A673 (cell line): ENCODE measurements around the gene ELOB. TPM values are rescaled to one million over a fixed set of nuclear protein-coding genes. Genes with fewer than 3 reads are reported as not detected.

Source experiments
- BruUV-seq: library from RNA; stranded (reverse); fragments of 400-500 nt; replicated peaks from 2 replicates; lab custom pipeline; 2021; lab: Mats Ljungman, UMichigan
- CTCF ChIA-PET: fragments of 300-600 bp; sonication (Branson Sonifier 250); formaldehyde crosslinking; loops from one replicate; lab custom pipeline; 2022; ENCODE audit warnings: antibody characterized with exemption; lab: Charles Lee
- POLR2A ChIA-PET: fragments of 300-600 bp; sonication (Branson Sonifier 250); formaldehyde crosslinking; loops from one replicate; lab custom pipeline; 2022; ENCODE audit warnings: antibody characterized with exemption; ENCODE audit not compliant: low non-redundant PET; lab: Charles Lee
- DNase-seq: peaks from one replicate; pipeline ENCODE4 v3.0.0-alpha.2; 2015; ENCODE audit warnings: low spot score
- H3K27ac ChIP-seq: fragments of 200-600 bp; sonication (generic); 2 replicates; pipeline ENCODE4 v1.5.1; 2016; ENCODE audit warnings: mixed run types, low read depth, mild to moderate bottlenecking, mixed read lengths, antibody characterized with exemption, low read length; ENCODE audit not compliant: poor library complexity, severe bottlenecking
- H3K27me3 ChIP-seq: fragments of 200-600 bp; sonication (generic); replicated peaks from 2 replicates; pipeline ENCODE4 v1.6.1; 2017; ENCODE audit warnings: mixed run types, low read depth, mild to moderate bottlenecking, mixed read lengths, antibody characterized with exemption, low read length; ENCODE audit not compliant: insufficient read depth, poor library complexity
- H3K36me3 ChIP-seq: fragments of 200-600 bp; sonication (generic); 2 replicates; pipeline ENCODE4 v1.6.1; 2016; ENCODE audit warnings: mixed run types, mild to moderate bottlenecking, mixed read lengths, antibody characterized with exemption, low read length; ENCODE audit not compliant: insufficient read depth, poor library complexity, severe bottlenecking
- H3K4me1 ChIP-seq: fragments of 200-600 bp; sonication (generic); 2 replicates; pipeline ENCODE4 v1.6.1; 2017; ENCODE audit warnings: mixed run types, mild to moderate bottlenecking, mixed read lengths, antibody characterized with exemption, low read length; ENCODE audit not compliant: insufficient read depth, poor library complexity, severe bottlenecking
- H3K4me3 ChIP-seq: fragments of 200-600 bp; sonication (generic); 2 replicates; pipeline ENCODE4 v1.5.1; 2016; ENCODE audit warnings: low read depth, mixed run types, mild to moderate bottlenecking, mixed read lengths, low read length; ENCODE audit not compliant: poor library complexity, severe bottlenecking
- H3K9me3 ChIP-seq: fragments of 200-600 bp; sonication (generic); 2 replicates; pipeline ENCODE4 v1.6.1; 2016; ENCODE audit warnings: mixed run types, low read depth, mild to moderate bottlenecking, mixed read lengths, antibody characterized with exemption, low read length; ENCODE audit not compliant: poor library complexity, severe bottlenecking
- EZH2 ChIP-seq: fragments of 200-600 bp; sonication (generic); IDR thresholded peaks from 2 replicates; pipeline ENCODE4 v1.6.1; 2017; ENCODE audit warnings: borderline replicate concordance, low read depth, mild to moderate bottlenecking, mixed read lengths, antibody characterized with exemption, low read length; ENCODE audit not compliant: poor library complexity, severe bottlenecking
- intact Hi-C: fragments of 100-400 bp; cut with micrococcal nuclease; formaldehyde crosslinking; loops from one replicate; pipeline ENCODE4 v1.10.0; 2022; ENCODE audit not compliant: unreplicated experiment
- total RNA-seq: library from RNA; stranded (reverse); gene quantifications from 2 replicates; pipeline ENCODE4 v1.2.3, GENCODE V29; 2021
- TF ChIP-seq, protein P1 (sequence below): fragments of 300-800, 200-600 bp; sonication (generic); conservative IDR thresholded peaks from 2 replicates; pipeline ENCODE4 v1.5.1; 2017; ENCODE audit warnings: low read depth, mild to moderate bottlenecking, antibody characterized with exemption, low read length, moderate library complexity, mixed read lengths

Gene ELOB
- total RNA-seq, 1 experiment from 2014 or later: 188 TPM

DNA sequence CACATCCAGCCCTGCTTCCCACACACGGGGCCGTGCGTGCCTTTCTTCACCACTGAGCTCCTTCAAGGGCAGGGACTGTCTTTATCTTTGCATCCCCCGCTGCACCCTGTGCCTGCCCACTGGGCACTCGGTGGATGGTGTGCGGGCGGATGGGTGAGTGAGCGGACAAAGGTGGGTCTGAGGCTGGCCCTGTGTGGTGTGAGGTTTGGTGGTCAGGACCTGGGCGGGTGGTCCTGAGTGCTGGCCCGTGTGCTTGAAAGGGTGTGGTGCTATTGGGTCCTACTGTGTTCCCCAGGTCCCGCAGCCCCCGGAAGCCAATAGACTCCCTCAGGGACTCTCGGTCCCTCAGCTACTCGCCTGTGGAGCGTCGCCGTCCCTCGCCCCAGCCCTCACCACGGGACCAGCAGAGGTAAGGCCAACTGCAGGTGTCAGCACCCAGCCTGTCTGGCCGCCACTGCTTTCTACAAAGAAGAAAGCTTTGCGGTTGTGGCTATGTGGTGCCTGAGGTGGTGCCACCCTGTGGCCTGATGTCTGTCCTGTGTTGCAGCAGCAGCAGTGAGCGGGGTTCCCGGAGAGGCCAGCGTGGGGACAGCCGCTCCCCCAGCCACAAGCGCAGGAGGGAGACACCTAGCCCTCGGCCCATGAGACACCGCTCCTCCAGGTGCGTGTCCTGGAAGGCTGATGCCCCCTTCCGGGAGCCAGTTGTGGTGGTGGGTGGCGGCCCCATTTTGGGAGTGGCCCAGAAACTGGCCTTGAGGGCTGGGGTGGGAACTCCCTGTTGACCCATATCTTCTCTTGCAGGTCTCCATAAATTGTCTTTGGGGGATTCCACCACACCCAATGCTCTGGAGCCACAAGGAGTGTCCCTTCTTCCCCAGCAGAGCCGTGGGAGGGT lies 6.8 kb downstream of the ELOB start:
- intact Hi-C loops: no loop called here
- CTCF ChIA-PET: interaction anchor here (0.6 kb wide), 1 partner anchor 37 kb away, joined by 3 read pairs; no protein-coding TSS in a partner anchor

DNA sequence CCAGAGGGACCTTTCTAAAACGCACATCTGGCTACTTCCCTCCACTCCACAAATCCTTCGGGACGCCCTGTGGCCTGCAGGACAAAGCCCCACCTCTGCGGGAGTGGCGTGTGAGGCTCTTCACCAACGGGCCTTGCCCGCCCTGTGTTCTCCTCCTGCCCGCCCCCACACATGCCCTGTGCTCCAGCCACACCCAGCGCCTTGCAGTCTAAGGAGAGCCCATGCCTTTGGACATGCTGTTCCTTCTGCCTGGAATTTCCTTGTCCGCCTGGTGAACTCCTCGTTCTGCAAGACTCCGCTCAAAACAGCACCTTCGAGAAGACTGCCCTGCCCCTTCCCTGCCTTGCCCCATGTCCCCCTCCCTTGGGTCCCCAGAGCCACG lies 7.4 kb downstream of the ELOB start:
- Histone ChIP-seq H3K36me3 (peaks cover 99% of the 10 kb centered on the region), H3K4me3 (no peak overlapping the region), H3K4me1 (no peaks in the 10 kb centered on the region), H3K27ac (no peak overlapping the region), H3K27me3 (no peaks in the 10 kb centered on the region), H3K9me3 (no peaks in the 10 kb centered on the region)
- ChIA-PET POLR2A (no interaction called here), CTCF (interaction anchor here (0.6 kb wide), 1 partner anchor 36 kb away, joined by 3 read pairs; no protein-coding TSS in a partner anchor)
- no TSS peak for BruUV-seq
- no peak for DNase-seq
- no peak for TF ChIP-seq EZH2
- TF ChIP-seq, protein P1, sequence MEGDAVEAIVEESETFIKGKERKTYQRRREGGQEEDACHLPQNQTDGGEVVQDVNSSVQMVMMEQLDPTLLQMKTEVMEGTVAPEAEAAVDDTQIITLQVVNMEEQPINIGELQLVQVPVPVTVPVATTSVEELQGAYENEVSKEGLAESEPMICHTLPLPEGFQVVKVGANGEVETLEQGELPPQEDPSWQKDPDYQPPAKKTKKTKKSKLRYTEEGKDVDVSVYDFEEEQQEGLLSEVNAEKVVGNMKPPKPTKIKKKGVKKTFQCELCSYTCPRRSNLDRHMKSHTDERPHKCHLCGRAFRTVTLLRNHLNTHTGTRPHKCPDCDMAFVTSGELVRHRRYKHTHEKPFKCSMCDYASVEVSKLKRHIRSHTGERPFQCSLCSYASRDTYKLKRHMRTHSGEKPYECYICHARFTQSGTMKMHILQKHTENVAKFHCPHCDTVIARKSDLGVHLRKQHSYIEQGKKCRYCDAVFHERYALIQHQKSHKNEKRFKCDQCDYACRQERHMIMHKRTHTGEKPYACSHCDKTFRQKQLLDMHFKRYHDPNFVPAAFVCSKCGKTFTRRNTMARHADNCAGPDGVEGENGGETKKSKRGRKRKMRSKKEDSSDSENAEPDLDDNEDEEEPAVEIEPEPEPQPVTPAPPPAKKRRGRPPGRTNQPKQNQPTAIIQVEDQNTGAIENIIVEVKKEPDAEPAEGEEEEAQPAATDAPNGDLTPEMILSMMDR: no peak
- intact Hi-C loops: no loop called here

More for the DNA sequence above, 6.8 kb downstream of the ELOB start:
- Histone ChIP-seq H3K4me3 (no peak overlapping the region), H3K36me3 (peaks cover 93% of the 10 kb centered on the region), H3K27ac (no peak overlapping the region), H3K27me3 (no peaks in the 10 kb centered on the region), H3K9me3 (no peaks in the 10 kb centered on the region), H3K4me1 (peaks cover under 1% of the 10 kb centered on the region)
- BruUV-seq: no TSS peak
- no peak for DNase-seq
- TF ChIP-seq, protein P1: peak; percentile 30; the same call in 1 of the 2 replicates
- TF ChIP-seq EZH2: no peak
- POLR2A ChIA-PET: no interaction called here

DNA sequence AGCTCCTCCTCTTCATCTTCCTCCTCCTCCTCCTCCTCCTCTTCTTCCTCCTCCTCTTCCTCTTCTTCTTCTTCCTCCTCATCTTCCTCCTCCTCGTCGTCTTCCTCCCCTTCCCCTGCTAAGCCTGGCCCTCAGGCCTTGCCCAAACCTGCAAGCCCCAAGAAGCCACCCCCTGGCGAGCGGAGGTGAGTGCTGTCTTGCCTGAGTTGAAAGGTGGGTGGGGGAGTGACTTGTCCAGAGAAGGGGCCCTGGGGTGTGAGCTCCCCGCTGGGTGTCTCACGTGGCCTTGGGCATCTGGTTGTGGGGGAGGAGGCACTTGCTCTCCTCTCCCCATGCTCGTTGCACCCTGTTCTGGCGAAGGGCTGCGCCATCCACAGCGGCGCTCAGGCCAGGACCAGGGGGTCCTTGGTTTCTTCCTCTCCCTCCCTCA lies 8.0 kb downstream of the ELOB start:
- no peak overlapping the region for H3K4me3 ChIP-seq
- DNase-seq: no peak
- peaks cover 99% of the 10 kb centered on the region for H3K36me3 ChIP-seq
- intact Hi-C loops: no loop called here
- ChIA-PET CTCF (no interaction called here), POLR2A (no interaction called here)
- H3K9me3 ChIP-seq: no peaks in the 10 kb centered on the region
- H3K27me3 ChIP-seq: no peaks in the 10 kb centered on the region
- no peaks in the 10 kb centered on the region for H3K4me1 ChIP-seq
- H3K27ac ChIP-seq: no peak overlapping the region
- BruUV-seq: no TSS peak
- TF ChIP-seq, protein P1: no peak
- TF ChIP-seq EZH2: no peak
